ENCODE results near the gene NPHP1.
"Not testable (repeated sequence)": the region's sequence is repeated elsewhere in the genome, so short reads cannot be mapped to it uniquely, and the experiment has no call there.

The NPHP1 gene

DNA sequence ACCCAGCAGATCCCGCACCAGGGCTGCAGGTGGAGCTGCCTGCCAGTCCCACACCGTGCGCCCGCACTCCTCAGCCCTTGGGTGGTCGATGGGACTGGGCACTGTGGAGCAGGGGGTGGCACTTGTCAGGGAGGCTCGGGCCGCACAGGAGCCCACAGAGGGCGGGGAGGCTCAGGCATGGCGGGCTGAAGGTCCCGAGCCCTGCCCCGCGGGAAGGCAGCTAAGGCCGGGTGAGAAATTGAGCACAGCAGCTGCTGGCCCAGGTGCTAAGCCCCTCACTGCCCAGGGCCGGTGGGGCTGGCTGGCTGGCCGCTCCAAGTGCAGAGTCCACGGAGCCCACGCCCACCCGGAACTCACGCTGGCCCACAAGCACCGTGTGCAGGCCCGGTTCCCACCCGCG, 14.6 kb downstream of the NPHP1 start:
- not testable (repeated sequence) for DNase-seq

DNA sequence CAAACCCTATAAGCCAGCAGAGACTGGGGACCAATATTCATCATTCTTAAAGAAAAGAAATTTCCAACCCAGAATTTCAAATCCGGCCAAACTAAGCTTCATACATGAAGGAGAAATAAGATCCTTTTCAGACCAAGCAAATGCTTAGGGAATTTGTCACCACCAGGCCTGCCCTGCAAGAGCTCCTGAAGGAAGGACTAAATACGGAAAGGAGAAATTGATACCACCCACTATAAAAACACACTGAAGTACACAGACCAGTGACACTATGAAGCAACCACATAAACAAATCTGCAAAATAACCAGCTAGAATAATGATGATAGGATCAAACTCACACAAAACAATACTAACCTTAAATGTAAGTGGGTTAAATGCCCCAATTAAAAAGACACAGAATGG, 22.4 kb downstream of the NPHP1 start:
- DNase-seq: no peak

GRCh38 chr2:110180036-110180435, 24.8 kb downstream of the NPHP1 start:
- DNase-seq: no peak

DNA sequence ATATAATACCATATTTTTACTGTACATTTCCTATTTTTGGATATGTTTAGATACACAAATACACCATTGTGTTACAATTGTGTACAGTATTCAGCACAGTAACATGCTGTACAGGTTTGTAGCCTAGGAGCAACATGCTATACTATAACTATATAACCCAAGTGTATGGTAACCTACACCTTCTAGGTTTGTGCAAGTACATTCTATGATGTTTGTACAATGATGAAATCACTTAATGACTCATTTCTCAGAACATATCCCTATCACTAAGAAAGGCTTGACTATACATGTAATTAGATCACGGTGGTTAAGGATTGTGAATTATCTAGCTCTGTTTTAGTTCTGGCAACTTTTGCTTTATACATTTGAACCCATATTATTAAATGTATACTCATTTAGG, 31.3 kb downstream of the NPHP1 start:
- DNase-seq: no peak

DNA sequence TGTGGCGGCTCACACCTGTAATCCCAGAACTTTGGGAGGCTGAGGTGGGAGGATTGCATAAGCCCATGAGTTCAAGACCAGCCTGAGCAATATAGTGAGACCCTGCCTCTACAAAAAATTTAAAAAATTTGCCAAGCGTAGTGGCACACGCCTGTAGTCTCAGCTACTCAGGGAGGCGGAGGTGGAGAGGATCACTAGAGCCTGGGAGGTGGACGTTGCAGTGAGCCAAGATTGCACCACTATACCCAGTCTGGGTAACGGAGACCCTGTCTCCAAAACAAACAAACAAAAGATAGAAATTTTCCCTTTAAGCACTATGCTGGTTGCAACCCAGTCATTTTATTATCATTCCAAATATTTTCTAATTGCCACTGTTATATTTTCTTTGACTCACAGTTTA, 32.3 kb downstream of the NPHP1 start:
- DNase-seq: no peak

- DNase-seq: no peak
Measured at GRCh38 chr2:110170102-110170501, 34.7 kb downstream of the NPHP1 start.

- no peak for DNase-seq
Measured at GRCh38 chr2:110167326-110168000, 37.4 kb downstream of the NPHP1 start.

GRCh38 chr2:110166266-110166665, 38.5 kb downstream of the NPHP1 start:
- DNase-seq: no peak

DNA sequence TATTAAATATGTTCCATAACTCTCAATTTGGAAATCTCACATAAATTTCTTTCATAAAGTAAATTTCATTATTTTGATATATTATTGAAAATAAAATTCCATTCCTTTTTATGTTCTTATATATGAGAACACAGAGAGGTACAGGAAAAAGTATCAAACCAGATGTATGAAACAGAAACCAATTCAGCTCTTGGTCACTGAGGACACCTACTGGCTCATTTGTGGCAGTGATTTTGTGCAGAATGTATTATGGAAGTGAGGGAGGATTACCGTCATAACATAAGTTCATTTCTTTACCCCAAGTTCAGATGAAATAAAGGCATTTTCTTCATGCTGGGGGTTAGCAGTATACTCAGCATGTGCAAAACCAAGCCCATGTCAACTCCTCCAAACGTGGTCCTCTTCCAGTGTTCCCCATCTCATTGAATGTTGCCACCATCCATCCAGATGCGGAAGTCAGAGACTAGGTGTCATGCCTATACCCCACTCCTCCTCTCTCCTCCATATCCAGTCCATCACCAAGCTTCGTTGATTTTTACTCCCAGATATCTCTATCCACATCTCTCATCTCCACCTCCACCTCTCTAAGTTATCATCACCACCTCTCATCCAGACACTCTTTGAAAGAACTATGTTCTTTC, 47.5 kb downstream of the NPHP1 start:
- no peak for DNase-seq

DNA sequence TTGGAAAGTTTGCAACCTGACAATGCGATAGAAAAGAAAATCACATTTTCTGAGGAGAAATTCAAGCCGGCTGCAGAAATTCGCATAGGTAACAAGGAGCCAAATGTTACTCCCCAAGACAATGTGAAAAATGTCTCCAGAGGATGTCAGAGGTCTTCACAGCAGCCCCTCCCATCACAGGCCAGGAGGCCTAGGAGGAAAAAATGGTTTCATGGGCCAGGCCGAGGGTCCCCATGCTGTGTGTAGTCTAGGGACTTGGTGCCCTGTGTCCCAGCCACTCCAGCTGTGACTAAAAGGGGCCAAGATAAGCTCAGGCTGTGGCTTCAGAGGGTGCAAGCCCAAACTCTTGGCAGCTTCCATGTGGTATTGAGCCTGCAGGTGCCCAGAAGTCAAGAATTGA, 50.0 kb downstream of the NPHP1 start:
- DNase-seq: not testable (repeated sequence)

- not testable (repeated sequence) for DNase-seq
Measured at GRCh38 chr2:110154188-110154587, 50.6 kb downstream of the NPHP1 start.

- no peak for DNase-seq
Measured at GRCh38 chr2:110153416-110153815, 51.4 kb downstream of the NPHP1 start.

DNA sequence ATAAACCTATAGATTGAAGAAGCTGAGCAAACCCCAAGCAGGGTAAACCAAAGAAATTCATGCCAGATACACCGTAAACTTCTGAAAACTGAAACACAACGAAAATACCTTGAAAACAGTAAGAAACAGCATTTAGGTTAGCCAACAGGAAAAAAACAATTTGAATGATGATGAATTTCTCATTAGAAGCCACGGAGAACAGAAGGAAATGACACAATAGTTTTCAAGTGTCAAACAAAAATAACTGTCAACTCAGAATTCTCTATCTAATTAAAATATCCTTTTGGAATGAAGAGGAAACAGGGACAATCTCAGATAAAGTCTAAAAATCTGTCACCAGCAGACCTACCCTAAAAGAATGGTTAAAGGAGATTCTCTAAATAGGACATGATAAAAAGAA, 51.9 kb downstream of the NPHP1 start:
- DNase-seq: no peak

DNA sequence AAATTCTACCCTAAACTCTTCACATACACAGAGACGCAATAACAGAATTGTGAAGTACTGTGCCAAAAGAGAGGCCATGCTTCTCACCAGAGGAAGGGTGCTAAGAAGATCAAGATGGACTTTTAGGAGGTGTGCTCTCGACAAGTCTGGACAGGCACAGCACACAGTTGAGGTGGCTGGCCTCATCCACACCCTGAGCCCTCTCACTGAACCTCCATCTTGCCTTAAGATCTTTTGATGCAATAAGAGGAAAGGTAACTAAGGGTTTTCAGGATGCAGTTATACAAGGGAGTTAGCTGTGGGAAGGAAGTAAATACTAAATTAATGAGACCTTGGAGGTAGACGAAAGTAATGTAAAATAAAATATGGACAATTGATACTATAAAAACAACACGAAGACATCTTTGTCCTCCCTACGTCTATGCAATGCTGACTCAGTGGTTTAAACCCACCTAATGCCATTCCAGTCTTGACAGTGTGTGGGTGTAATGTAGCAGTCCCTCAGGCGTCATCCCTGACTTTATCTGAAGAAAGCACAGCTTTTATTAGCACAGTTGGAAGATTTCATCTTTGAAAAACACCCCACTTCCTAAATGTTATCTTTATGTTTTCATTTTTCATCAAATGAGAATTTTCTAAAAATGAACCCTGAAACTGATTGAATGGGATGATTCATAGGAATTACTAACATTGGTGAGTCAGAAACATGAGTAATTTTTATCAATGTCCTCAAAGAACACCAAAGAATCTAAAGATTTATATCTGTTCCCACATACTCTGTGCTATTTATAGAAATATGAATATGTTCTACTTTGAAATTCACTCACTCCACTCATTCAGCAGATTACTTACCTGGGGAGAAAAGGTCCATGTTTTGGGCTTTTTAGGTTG, 55.2 kb downstream of the NPHP1 start:
- DNase-seq: no peak

GRCh38 chr2:110146945-110147332, 57.9 kb downstream of the NPHP1 start:
- no peak for DNase-seq

- DNase-seq: no peak
Measured at GRCh38 chr2:110146183-110146944, 58.4 kb downstream of the NPHP1 start.

GRCh38 chr2:110143982-110144381, 60.8 kb downstream of the NPHP1 start:
- DNase-seq: no peak

GRCh38 chr2:110140401-110140800, 64.4 kb downstream of the NPHP1 start:
- DNase-seq: no peak

DNA sequence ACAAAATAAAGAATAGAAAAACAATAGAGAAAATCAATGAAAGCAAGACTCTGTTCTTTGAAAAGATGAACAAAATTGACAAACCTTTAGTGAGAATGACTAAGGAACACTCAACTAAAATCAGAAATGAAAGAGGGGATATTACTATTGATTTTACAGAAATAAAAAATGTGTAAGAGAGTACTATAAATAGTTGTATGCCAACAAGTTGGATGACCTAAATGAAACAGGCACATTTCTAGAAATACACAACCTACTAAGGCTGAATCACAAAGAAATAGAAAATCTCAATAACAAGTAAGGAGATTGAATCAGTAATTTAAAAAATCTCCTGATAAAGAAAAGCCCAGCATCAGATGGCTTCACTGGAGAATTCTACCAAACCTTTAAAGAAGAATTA, 70.8 kb downstream of the NPHP1 start:
- no peak for DNase-seq

- no peak for DNase-seq
Measured at GRCh38 chr2:110131166-110131565, 73.6 kb downstream of the NPHP1 start.

DNA sequence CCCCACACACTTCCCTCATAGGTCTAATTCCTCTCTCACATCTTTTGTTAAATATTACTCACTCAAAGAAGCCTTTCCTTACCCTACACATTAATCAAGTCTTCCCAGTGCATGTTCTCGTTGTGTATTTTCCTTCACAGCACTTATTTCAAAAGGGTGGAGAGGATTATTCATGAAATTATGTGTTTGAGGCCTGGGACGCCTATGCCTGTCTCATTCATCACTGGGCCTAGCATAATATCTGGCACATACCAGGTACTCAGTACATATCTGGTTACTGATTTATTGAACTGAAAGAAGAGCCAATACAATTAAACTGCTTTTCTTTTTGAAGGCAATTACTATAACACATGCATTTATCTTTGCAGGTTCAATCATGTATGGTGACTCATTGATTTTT, 74.1 kb downstream of the NPHP1 start:
- no peak for DNase-seq

DNA sequence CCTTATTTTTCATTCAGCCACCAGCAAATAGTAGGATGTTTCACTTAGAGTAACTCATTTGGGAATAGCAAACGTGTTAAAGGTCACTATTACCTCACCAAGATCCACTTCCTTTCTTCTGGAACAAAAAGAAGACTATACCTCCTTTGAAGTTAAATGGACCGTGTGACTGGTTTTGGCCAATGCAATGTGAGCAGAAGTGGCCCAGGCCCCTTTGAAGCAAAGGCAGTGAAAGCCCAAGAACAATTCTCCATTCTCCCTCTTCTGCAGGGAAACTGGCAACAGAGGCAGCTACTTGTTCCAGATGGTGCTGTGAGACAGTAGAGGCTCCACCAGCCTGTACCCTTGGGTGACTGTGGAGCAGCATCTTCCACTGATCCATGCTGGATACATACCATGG, 77.9 kb downstream of the NPHP1 start:
- DNase-seq: no peak
